ENCODE data around the gene IBA57.

Gene IBA57

DNA sequence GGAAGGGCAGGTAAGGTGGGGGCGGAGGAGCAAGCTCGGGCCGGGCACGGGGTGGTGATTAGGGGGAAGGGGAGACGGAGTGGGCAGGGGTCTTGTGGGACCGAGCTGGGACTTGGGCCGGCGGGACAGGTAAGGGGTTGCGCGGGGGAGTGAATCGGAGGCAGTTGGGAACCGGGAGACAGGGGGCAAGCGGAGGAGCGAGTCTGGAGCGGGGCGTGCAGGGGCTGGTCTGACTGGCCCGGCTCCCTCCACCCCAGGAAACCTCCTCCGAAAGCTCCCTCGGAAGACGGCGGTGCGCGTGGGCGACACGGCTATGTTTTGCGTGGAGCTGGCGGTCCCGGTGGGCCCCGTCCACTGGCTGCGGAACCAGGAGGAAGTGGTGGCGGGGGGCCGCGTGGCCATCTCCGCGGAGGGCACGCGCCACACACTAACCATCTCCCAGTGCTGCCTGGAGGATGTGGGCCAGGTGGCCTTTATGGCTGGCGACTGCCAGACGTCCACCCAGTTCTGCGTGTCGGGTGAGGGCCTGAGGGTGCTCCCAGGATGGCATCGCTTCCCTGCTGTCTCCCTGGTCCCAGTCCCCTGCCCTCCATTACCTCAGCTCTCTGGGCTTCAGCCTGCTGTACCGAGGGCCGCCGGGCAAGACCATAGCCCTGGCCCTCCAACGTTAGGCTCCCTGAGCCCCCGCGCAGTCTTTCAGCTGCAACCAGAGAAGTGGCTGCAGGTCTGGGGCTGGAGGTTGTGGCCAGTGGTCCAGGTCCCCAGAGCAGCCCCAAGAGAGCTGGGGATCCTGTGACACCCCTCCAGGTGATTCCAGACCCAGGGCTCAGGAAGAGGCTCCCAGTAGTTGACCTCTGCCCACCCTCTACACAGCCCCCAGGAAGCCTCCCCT, 48.6 kb downstream of the IBA57 start:
- no peak for DNase-seq (ENCODE audit: low spot score)
- in situ Hi-C loops (cut with MboI; ENCODE audit: low sequenced_read_pairs, unreplicated experiment), result no loop called here
- TF ChIP-seq, protein P1, sequence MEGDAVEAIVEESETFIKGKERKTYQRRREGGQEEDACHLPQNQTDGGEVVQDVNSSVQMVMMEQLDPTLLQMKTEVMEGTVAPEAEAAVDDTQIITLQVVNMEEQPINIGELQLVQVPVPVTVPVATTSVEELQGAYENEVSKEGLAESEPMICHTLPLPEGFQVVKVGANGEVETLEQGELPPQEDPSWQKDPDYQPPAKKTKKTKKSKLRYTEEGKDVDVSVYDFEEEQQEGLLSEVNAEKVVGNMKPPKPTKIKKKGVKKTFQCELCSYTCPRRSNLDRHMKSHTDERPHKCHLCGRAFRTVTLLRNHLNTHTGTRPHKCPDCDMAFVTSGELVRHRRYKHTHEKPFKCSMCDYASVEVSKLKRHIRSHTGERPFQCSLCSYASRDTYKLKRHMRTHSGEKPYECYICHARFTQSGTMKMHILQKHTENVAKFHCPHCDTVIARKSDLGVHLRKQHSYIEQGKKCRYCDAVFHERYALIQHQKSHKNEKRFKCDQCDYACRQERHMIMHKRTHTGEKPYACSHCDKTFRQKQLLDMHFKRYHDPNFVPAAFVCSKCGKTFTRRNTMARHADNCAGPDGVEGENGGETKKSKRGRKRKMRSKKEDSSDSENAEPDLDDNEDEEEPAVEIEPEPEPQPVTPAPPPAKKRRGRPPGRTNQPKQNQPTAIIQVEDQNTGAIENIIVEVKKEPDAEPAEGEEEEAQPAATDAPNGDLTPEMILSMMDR (IDR thresholded peaks at IDR 0.05; ENCODE audit: borderline replicate concordance, control extremely low read depth, extremely low read depth, insufficient read depth, missing control alignments), result no peak

DNA sequence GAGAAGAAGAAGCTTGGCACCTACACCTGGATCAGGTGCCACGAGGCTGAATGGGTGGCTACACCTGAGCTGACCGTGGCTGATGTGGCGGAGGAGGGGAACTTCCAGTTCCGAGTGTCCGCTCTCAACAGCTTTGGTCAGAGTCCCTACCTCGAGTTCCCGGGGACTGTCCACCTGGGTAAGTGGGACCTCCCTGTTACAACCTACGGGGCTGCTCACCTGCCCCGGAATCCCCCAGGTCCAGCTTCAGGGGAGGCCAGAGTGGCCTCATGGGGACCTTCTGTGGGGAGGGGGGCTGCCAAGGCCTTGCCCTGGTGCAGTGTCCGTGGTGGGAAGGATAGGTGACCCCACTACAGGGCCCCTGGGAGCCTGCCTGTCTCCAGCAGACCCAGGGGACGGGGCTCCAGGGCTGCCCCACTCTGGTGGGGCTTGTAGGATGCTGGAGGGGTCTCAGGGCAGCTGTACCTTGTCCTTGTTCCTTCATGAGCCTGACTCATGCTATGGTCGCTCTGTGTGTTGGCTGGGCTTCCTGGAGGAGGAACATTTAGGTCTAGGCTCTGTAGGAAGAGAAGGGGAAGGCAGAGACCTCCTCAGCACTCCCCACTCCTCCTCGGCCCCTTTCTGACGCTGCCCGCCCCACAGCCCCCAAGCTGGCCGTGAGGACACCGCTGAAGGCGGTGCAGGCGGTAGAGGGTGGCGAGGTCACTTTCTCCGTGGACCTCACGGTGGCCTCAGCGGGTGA, 49.5 kb downstream of the IBA57 start:
- in situ Hi-C loops (cut with MboI; ENCODE audit: low sequenced_read_pairs, unreplicated experiment), result no loop called here
- TF ChIP-seq, protein P1 (IDR thresholded peaks at IDR 0.05; ENCODE audit: borderline replicate concordance, control extremely low read depth, extremely low read depth, insufficient read depth, missing control alignments), result no peak

DNA sequence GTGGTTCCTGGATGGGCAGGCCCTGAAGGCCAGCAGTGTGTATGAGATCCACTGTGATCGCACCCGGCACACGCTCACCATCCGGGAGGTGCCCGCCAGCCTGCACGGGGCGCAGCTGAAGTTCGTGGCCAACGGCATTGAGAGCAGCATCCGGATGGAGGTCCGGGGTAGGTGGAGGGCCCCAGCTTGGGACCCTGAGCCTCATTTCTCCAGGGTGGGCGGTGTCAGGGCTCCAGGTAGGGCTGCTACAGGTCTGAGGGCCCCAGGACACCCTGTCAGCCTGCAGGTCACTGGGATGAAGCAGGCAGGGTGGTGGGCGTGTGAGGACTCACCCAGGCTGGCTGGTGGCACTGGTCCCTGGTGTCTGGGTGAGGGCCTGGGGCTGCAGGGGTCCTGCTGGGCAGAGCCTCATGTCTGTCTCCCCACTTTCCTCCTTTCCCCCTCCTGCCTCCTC, 50.1 kb downstream of the IBA57 start:
- TF ChIP-seq, protein P1 (IDR thresholded peaks at IDR 0.05; ENCODE audit: borderline replicate concordance, control extremely low read depth, extremely low read depth, insufficient read depth, missing control alignments), result no peak
- no peak for DNase-seq (ENCODE audit: low spot score)
- in situ Hi-C loops (cut with MboI; ENCODE audit: low sequenced_read_pairs, unreplicated experiment), result no loop called here

More for the DNA sequence above, 49.5 kb downstream of the IBA57 start:
- no peak for DNase-seq (ENCODE audit: low spot score)

DNA sequence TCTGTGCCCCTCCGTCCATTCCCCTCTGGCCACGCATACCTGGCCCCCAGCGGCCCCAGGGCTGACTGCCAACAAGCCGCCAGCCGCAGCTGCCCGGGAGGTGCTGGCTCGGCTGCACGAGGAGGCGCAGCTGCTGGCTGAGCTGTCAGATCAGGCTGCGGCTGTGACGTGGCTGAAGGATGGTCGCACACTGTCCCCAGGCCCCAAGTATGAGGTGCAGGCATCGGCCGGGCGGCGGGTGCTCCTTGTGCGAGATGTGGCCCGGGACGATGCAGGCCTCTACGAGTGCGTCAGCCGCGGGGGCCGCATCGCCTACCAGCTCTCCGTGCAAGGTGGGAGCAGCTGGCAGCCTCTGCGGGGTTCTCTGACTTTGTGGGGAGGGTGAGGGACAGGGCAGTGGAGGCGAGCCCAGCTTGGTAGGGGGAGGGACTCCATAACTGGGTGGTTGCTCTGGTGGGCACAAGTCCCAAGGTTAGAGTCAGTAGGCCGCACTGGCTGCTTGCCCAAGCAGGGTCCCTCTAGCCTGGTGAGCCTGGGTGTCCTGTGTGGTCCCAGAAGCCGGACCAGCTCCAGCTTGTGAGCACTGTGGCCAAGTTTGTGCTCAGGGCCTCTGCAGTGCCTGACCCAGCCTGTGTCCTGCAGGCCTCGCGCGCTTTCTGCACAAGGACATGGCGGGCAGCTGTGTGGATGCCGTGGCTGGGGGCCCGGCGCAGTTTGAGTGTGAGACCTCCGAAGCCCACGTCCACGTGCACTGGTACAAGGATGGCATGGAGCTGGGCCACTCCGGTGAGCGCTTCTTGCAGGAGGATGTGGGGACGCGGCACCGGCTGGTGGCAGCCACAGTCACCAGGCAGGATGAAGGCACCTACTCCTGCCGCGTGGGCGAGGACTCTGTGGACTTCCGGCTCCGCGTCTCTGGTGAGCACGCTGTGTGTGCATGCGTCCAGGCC, 51.0 kb downstream of the IBA57 start:
- in situ Hi-C loops (cut with MboI; ENCODE audit: low sequenced_read_pairs, unreplicated experiment), result no loop called here
- no peak for DNase-seq (ENCODE audit: low spot score)
- TF ChIP-seq, protein P1 (IDR thresholded peaks at IDR 0.05; ENCODE audit: borderline replicate concordance, control extremely low read depth, extremely low read depth, insufficient read depth, missing control alignments), result no peak

DNA sequence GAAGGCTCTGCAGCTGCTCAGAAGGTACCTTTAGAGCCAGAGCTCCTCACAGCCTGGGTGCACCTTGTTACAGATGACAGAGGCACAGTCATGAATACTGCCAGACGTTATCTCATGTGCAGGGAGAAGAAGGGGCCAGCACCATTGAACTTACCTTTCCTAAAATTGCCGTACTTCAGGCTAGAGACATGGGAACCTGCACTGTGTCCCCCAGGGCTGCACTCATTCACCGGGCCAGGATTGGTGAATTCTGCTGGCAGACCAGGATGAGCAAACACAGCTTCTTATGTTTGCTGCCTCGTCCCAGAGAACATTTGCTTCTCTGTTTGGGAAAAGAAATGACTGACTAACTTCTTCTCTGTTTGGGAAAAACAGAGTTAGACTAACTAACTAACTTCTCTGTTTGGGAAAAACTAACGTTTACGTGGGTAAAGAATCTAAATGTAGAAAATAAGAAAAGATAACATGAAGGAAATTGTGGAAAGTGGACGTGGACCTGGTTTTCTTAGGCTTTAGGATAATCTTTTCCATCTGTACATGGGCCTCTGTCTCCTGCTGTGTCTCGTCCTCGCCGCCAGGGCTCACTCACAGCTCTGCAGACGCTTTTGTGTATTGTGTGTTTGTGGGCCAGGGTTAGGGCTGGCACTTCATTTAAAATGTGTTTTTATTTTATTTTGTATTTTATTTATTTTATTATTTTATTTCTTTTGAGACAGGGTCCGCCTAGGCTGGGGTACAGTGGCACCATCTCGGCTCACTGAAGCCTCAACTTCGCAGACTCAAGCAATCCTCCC, 52.1 kb downstream of the IBA57 start:
- in situ Hi-C loops (cut with MboI; ENCODE audit: low sequenced_read_pairs, unreplicated experiment), result no loop called here
- TF ChIP-seq, protein P1 (IDR thresholded peaks at IDR 0.05; ENCODE audit: borderline replicate concordance, control extremely low read depth, extremely low read depth, insufficient read depth, missing control alignments), result no peak
- DNase-seq (ENCODE audit: low spot score), result no peak
